ENCODE measurements around the gene ZNF592.
A peak's percentile ranks its signal among the peaks of the same experiment; 100 is the strongest.
"Not testable (repeated sequence)": the region's sequence is repeated elsewhere in the genome, so short reads cannot be mapped to it uniquely, and the experiment has no call there.

ZNF592 gene

DNA sequence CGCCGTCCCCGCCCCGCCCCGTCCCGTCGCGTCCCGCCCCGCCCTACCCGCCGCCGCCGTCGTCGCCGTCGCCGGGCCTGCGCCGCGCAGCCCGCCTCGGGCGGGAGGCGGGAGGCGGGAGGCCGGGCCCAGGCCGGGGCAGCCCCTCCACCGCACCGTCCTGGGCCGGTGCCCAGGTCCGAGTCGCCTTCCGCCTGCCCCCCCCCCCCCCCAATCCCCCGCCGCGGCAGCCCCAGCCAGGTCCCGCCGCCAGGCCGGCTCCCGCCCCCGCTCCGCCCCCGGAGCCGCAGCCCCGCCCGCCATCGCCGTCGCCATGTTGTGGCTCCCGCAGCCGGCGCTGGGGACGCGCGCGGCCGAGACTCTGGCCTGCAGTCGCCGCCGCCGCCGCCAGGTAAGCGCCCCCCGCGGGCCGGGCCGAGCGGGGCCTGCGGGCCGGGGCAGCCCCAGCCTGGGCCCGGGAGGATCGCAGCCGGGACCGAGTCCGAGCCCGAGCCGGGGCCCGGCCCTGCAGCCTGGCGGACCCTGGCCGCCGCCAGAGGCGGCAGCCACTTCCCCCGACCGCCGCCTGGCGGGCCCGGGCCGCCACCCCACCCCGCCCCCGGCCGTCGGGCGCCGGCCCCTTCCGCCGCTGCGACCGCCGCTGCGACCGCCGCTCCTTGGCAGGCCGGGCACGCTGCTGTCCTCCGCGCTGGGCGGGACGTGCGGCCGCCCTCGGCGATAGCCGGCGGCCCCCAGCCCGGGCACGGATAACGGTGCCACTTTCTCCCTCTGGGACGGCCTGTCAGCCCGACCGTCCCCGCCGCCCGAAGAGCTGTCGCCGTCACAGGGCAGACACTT, at the start of gene ZNF592:
Gene ZNF592 (plus strand): TSS at position 319 of the 837 bp plus-strand sequence. CDS start 34,084 bp downstream, outside the sequence.
- DNase-seq (ENCODE audit: low read depth): peak; percentile 58

DNA sequence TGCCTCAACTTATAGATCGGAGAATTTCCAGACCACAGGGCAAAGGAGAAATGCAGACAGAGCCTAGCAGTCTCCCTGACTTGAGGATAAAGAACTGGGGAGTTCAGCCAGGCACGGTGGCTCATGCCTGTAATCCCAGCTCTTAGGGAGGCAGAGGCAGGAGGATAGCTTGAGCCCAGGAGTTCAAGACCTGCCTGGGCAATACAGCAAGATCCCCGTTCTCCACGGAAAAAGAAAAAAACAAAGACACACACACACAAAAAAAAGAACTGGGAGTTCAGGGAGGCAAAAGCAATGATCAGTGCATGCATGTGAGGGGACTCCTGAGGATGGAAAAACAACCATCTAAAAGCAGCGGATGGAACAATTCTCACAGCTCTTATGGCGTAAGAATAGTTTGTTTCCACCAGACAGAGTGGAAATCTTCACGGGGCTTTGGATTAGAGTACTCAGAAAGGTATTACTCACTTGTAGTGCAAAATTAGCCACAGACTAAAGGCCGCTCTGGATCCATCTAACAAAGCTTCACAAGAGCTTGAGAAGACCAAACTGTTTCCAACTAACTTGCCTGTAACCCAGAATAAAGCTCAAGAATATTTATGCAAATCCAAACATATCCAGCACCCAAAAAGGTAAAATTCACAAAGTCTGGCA, 48.7 kb upstream of the ZNF592 start:
- no peak for DNase-seq (ENCODE audit: low read depth)

- peak; percentile 40 for DNase-seq (ENCODE audit: low read depth)
Observed at GRCh38 chr15:84702961-84703482, 45.4 kb upstream of the ZNF592 start.

DNA sequence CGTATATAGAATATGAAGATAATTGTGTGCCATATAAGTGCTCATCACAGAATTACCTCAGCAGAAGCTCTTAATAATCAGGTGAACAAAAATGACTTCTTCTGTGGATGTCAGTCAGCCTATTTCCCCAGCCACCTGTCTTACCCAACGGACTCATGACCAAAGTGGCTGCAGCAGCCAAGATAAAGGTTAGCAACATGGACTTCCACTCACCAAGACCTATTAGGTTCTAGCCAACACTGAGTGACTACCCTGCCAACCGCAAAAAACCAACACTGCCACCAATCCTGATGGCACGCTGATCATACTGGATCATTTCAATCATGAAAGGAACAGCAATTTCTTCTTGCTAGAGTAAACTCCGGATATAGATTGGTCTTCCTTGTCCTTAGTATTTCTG, 44.6 kb upstream of the ZNF592 start:
- DNase-seq (ENCODE audit: low read depth): no peak

DNA sequence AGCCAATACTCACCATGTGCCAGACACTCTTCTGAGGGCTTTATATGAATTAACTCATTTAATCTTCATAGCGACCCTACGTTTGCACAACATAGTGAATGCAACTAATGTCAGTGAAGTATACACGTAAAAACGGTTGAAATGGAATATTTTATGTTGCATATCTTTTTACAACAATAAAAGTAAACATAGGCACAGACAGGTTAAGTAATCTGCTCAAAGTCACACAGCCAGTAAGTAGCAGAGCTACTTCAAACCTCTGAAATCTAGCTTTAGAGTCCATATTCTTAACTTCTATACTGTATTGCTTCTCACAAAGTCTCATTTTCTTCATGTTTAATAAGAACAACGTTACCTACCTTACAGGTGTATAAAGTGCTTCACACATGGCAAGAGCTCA, 34.0 kb upstream of the ZNF592 start:
- no peak for DNase-seq (ENCODE audit: low read depth)

DNA sequence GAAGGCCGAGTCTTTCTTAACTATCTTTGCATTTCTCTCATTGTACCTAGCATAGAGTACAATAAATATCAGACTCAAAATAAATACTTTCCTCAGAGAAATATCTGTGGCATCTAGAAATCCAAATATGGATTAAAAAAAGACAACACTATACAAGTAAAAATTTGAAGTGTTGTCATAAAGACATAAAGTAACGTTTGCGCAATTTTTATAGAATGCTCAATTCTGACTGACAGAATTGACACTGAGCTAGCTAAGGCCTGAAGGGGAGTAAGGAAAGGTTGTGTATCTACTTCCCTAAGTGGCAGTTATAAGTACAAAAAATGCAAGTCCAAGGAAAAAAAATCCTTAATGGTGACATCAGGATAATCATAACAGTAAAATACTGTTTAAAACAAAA, 33.6 kb upstream of the ZNF592 start:
- DNase-seq (ENCODE audit: low read depth): no peak

GRCh38 chr15:84715441-84716035, 32.9 kb upstream of the ZNF592 start:
- DNase-seq (ENCODE audit: low read depth): no peak

GRCh38 chr15:84716036-84716732, 32.2 kb upstream of the ZNF592 start, which contains the start of gene SEC11A:
Gene SEC11A, minus strand, starts transcription at chr15:84716139. Its CDS starts 64 bp downstream, at chr15:84716075.
- DNase-seq (ENCODE audit: low read depth): peak; percentile 90

- no peak for DNase-seq (ENCODE audit: low read depth)
Observed at GRCh38 chr15:84721371-84721770, 27.0 kb upstream of the ZNF592 start.

GRCh38 chr15:84722628-84723027, 25.8 kb upstream of the ZNF592 start:
- DNase-seq (ENCODE audit: low read depth): no peak

DNA sequence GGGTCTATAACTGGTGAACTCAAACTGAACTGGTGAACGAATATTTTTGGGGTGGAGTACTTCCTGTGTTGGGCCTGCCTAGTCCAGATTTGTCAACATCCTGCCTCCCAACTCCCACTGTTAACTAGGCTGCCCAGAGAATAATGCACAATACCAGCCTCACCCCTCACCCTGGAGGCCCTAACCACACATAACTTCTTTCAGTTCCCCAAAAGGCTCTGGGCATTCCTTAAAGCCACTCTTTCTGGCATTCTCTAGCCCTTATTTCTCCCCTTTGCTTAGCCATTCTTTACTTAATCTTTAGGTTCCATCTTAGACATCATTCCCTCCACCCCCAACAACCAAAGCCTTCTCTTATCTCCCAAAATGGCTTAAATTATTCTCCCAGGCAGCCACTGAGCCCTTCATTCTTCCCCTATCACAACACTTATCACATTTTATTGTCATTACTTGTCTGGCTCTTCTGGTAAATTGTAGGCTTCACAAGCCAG, 23.3 kb upstream of the ZNF592 start:
- no peak for DNase-seq (ENCODE audit: low read depth)

GRCh38 chr15:84727429-84727828, 21.0 kb upstream of the ZNF592 start:
- DNase-seq (ENCODE audit: low read depth): no peak

- DNase-seq (ENCODE audit: low read depth): peak; percentile 92
Observed at GRCh38 chr15:84731774-84732173, 16.6 kb upstream of the ZNF592 start.

DNA sequence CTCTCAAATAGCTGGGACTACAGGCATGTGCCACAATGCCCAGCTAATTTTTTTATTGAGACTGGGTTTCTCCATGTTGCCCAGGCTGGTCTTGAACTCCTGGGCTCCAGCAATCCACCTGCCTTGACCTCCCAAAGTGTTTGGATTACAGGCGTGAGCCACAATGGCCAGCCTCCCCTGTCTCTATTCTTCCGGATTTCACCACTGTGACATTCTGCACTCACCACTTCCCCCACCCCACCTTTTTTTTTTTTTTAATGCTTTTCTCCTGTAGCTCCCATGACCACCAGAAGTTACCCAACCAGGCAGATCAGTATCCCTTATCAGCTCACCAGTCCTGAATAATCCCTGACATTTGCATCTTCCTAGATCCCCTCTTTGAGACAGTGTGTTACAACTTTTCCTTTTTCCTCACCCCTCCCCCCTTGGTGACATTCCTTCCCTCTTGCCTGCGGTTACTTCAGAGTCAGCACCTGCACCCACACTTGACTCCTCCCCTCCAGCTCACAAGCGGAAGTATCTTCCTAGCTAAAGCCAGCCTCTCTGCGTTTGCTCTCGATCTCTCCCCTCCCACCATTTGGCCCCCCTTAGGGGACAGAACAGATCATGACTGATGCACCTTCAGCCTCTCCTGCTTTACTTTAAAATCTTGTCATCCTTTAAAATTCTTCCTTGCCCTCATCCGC, 13.5 kb upstream of the ZNF592 start:
- DNase-seq (ENCODE audit: low read depth): no peak

GRCh38 chr15:84735480-84736061, 12.8 kb upstream of the ZNF592 start:
- DNase-seq (ENCODE audit: low read depth): not testable (repeated sequence)

GRCh38 chr15:84736375-84736774, 12.0 kb upstream of the ZNF592 start:
- DNase-seq (ENCODE audit: low read depth): no peak

GRCh38 chr15:84737005-84737404, 11.4 kb upstream of the ZNF592 start:
- no peak for DNase-seq (ENCODE audit: low read depth)

DNA sequence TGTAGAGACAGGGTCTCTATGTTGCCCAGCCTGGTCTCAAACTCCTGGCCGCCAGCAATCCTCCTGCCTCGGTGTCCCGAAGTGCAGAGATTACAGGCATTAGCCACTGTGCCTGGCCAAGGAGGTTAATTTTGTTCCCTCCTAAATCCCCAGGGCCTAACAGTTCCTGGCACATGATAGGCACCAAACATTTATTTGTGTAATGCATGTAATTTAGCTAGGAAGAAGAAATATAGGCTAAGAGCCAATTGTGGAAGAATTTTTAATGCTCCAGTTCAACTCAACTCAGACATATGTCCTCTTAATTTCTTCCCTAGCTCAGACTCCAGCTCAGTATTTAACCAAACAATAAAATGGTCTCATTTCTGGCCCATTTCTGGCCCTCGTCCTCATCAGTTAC, 7.7 kb upstream of the ZNF592 start:
- DNase-seq (ENCODE audit: low read depth): no peak

- DNase-seq (ENCODE audit: low read depth): no peak
Observed at GRCh38 chr15:84741121-84741520, 7.3 kb upstream of the ZNF592 start.

- peak; percentile 54 for DNase-seq (ENCODE audit: low read depth)
Observed at GRCh38 chr15:84747416-84748273, 747 bp upstream of the ZNF592 start.
